ENCODE data around the gene ABCD3. TPM values are rescaled to one million over a fixed set of nuclear protein-coding genes. Genes with fewer than 3 reads are reported as not detected.
"Not testable (repeated sequence)": the region's sequence is repeated elsewhere in the genome, so short reads cannot be mapped to it uniquely, and the experiment has no call there.

ABCD3 gene
- polyA plus RNA-seq (2013) = 22.2 TPM

GRCh38 chr1:94417978-94418663 is at the start of gene ABCD3:
Gene ABCD3 (plus strand): TSS chr1:94418389. CDS start chr1:94418479, 90 bp downstream.
- Histone ChIP-seq H3K36me3 (ENCODE audit: control insufficient read depth in 4 of 4, insufficient read depth in 4 of 4, low read length in 3 of 4) (no peaks in the 10 kb centered on the region), H3K27me3 (replicated peaks in 2 of 5; ENCODE audit: control insufficient read depth in 4 of 5, insufficient read depth in 5 of 5, low read length in 4 of 5) (peaks cover 0 to 8% (median 0%) of the 10 kb centered on the region in 5 experiments), H3K27ac (ENCODE audit: insufficient read depth in 1 of 2, low read depth in 1 of 2, low read length in 2 of 2, poor library complexity in 1 of 2, severe bottlenecking in 2 of 2) (peak within 1 kb of the TSS; percentile 28 to 69), H3K4me1 (ENCODE audit: control extremely low read depth in 1 of 4, control insufficient read depth in 4 of 4, insufficient read depth in 4 of 4, low read length in 3 of 4) (peaks cover 10 to 67% (median 19%) of the 10 kb centered on the region in 4 experiments), H3K9me3 (ENCODE audit: control extremely low read depth in 1 of 5, control insufficient read depth in 4 of 5, insufficient read depth in 2 of 5, low read depth in 1 of 5, low read length in 4 of 5) (no peaks in the 10 kb centered on the region), H3K4me3 (ENCODE audit: control insufficient read depth in 1 of 7, extremely low read depth in 1 of 7, insufficient read depth in 4 of 7, low read depth in 2 of 7, low read length in 6 of 7) (peak within 1 kb of the TSS; percentile 61 to 92 (median 89))
- ChIA-PET POLR2A (no interaction called here), CTCF (interaction anchor here (1.2 to 1.4 kb wide), 2 partner anchors 378 to 392 kb away, joined by 3 read pairs; no protein-coding TSS in a partner anchor)
- WGBS (ENCODE audit: insufficient coverage) = under 1% methylated on average over 71 of the region's 84 CpGs
- peak; percentile 95 to 98 (median 98) for DNase-seq

- H3K4me3 ChIP-seq (ENCODE audit: control insufficient read depth in 1 of 7, extremely low read depth in 1 of 7, insufficient read depth in 4 of 7, low read depth in 2 of 7, low read length in 6 of 7); H3K27me3 ChIP-seq (replicated peaks in 2 of 5; ENCODE audit: control insufficient read depth in 4 of 5, insufficient read depth in 5 of 5, low read length in 4 of 5); POLR2A ChIA-PET; CTCF ChIA-PET; DNase-seq; H3K4me1 ChIP-seq (ENCODE audit: control extremely low read depth in 1 of 4, control insufficient read depth in 4 of 4, insufficient read depth in 4 of 4, low read length in 3 of 4); H3K27ac ChIP-seq (ENCODE audit: insufficient read depth in 1 of 2, low read depth in 1 of 2, low read length in 2 of 2, poor library complexity in 1 of 2, severe bottlenecking in 2 of 2); H3K36me3 ChIP-seq (ENCODE audit: control insufficient read depth in 4 of 4, insufficient read depth in 4 of 4, low read length in 3 of 4): not testable (repeated sequence)
- peaks cover 0 to 12% (median 3%) of the 10 kb centered on the region in 5 experiments for H3K9me3 ChIP-seq (ENCODE audit: control extremely low read depth in 1 of 5, control insufficient read depth in 4 of 5, insufficient read depth in 2 of 5, low read depth in 1 of 5, low read length in 4 of 5)
Observed at GRCh38 chr1:94372771-94373170, 45.4 kb upstream of the ABCD3 start.

- 80% methylated on average over 1 of the region's 2 CpGs for WGBS (ENCODE audit: insufficient coverage)
- POLR2A ChIA-PET; H3K27ac ChIP-seq (ENCODE audit: insufficient read depth in 1 of 2, low read depth in 1 of 2, low read length in 2 of 2, poor library complexity in 1 of 2, severe bottlenecking in 2 of 2): not testable (repeated sequence)
Observed at GRCh38 chr1:94373311-94373710, 44.9 kb upstream of the ABCD3 start.

GRCh38 chr1:94375666-94376065 is 42.5 kb upstream of the ABCD3 start:
- DNase-seq; H3K27me3 ChIP-seq (replicated peaks in 2 of 5; ENCODE audit: control insufficient read depth in 4 of 5, insufficient read depth in 5 of 5, low read length in 4 of 5); H3K4me1 ChIP-seq (ENCODE audit: control extremely low read depth in 1 of 4, control insufficient read depth in 4 of 4, insufficient read depth in 4 of 4, low read length in 3 of 4); H3K9me3 ChIP-seq (ENCODE audit: control extremely low read depth in 1 of 5, control insufficient read depth in 4 of 5, insufficient read depth in 2 of 5, low read depth in 1 of 5, low read length in 4 of 5); H3K36me3 ChIP-seq (ENCODE audit: control insufficient read depth in 4 of 4, insufficient read depth in 4 of 4, low read length in 3 of 4); H3K27ac ChIP-seq (ENCODE audit: insufficient read depth in 1 of 2, low read depth in 1 of 2, low read length in 2 of 2, poor library complexity in 1 of 2, severe bottlenecking in 2 of 2); POLR2A ChIA-PET; H3K4me3 ChIP-seq (ENCODE audit: control insufficient read depth in 1 of 7, extremely low read depth in 1 of 7, insufficient read depth in 4 of 7, low read depth in 2 of 7, low read length in 6 of 7): not testable (repeated sequence)
- 92% methylated on average over 6 of the region's 7 CpGs for WGBS (ENCODE audit: insufficient coverage)
- CTCF ChIA-PET = interaction anchor here (0.8 to 2.3 kb wide), 5 partner anchors 10 to 40 kb away, joined by 3 to 7 read pairs (median 3); no protein-coding TSS in a partner anchor

More at GRCh38 chr1:94373311-94373710, 44.9 kb upstream of the ABCD3 start:
- H3K4me1 ChIP-seq (ENCODE audit: control extremely low read depth in 1 of 4, control insufficient read depth in 4 of 4, insufficient read depth in 4 of 4, low read length in 3 of 4); H3K27me3 ChIP-seq (replicated peaks in 2 of 5; ENCODE audit: control insufficient read depth in 4 of 5, insufficient read depth in 5 of 5, low read length in 4 of 5); H3K36me3 ChIP-seq (ENCODE audit: control insufficient read depth in 4 of 4, insufficient read depth in 4 of 4, low read length in 3 of 4); H3K4me3 ChIP-seq (ENCODE audit: control insufficient read depth in 1 of 7, extremely low read depth in 1 of 7, insufficient read depth in 4 of 7, low read depth in 2 of 7, low read length in 6 of 7); CTCF ChIA-PET: not testable (repeated sequence)
- peak in 2 of 3 donors; percentile 25 to 27 for DNase-seq
- peaks cover 0 to 12% (median 3%) of the 10 kb centered on the region in 5 experiments for H3K9me3 ChIP-seq (ENCODE audit: control extremely low read depth in 1 of 5, control insufficient read depth in 4 of 5, insufficient read depth in 2 of 5, low read depth in 1 of 5, low read length in 4 of 5)

- WGBS (ENCODE audit: insufficient coverage) = 88% methylated on average over 2 of the region's 2 CpGs
- H3K36me3 ChIP-seq (ENCODE audit: control insufficient read depth in 4 of 4, insufficient read depth in 4 of 4, low read length in 3 of 4); H3K4me3 ChIP-seq (ENCODE audit: control insufficient read depth in 1 of 7, extremely low read depth in 1 of 7, insufficient read depth in 4 of 7, low read depth in 2 of 7, low read length in 6 of 7); H3K27me3 ChIP-seq (replicated peaks in 2 of 5; ENCODE audit: control insufficient read depth in 4 of 5, insufficient read depth in 5 of 5, low read length in 4 of 5); H3K27ac ChIP-seq (ENCODE audit: insufficient read depth in 1 of 2, low read depth in 1 of 2, low read length in 2 of 2, poor library complexity in 1 of 2, severe bottlenecking in 2 of 2); DNase-seq; POLR2A ChIA-PET; H3K9me3 ChIP-seq (ENCODE audit: control extremely low read depth in 1 of 5, control insufficient read depth in 4 of 5, insufficient read depth in 2 of 5, low read depth in 1 of 5, low read length in 4 of 5): not testable (repeated sequence)
- CTCF ChIA-PET = interaction anchor here (1.5 kb wide), 1 partner anchor 86 kb away, joined by 5 read pairs; no protein-coding TSS in a partner anchor
- H3K4me1 ChIP-seq (ENCODE audit: control extremely low read depth in 1 of 4, control insufficient read depth in 4 of 4, insufficient read depth in 4 of 4, low read length in 3 of 4) = peaks cover 5 to 16% (median 12%) of the 10 kb centered on the region in 4 experiments
Observed at GRCh38 chr1:94378493-94378892, 39.7 kb upstream of the ABCD3 start.

GRCh38 chr1:94379615-94380014 is 38.6 kb upstream of the ABCD3 start:
- no peaks in the 10 kb centered on the region for H3K27me3 ChIP-seq (replicated peaks in 2 of 5; ENCODE audit: control insufficient read depth in 4 of 5, insufficient read depth in 5 of 5, low read length in 4 of 5)
- H3K36me3 ChIP-seq (ENCODE audit: control insufficient read depth in 4 of 4, insufficient read depth in 4 of 4, low read length in 3 of 4) = no peaks in the 10 kb centered on the region
- H3K4me3 ChIP-seq (ENCODE audit: control insufficient read depth in 1 of 7, extremely low read depth in 1 of 7, insufficient read depth in 4 of 7, low read depth in 2 of 7, low read length in 6 of 7) = no peak overlapping the region
- H3K4me1 ChIP-seq (ENCODE audit: control extremely low read depth in 1 of 4, control insufficient read depth in 4 of 4, insufficient read depth in 4 of 4, low read length in 3 of 4) = peaks cover 5 to 23% (median 15%) of the 10 kb centered on the region in 4 experiments
- no peak overlapping the region for H3K27ac ChIP-seq (ENCODE audit: insufficient read depth in 1 of 2, low read depth in 1 of 2, low read length in 2 of 2, poor library complexity in 1 of 2, severe bottlenecking in 2 of 2)
- ChIA-PET POLR2A (no interaction called here), CTCF (interaction anchor here (0.7 to 1.8 kb wide), 3 partner anchors 38 to 316 kb away, joined by 3 to 5 read pairs (median 5); no protein-coding TSS in a partner anchor)
- peaks cover 0 to 2% (median 0%) of the 10 kb centered on the region in 5 experiments for H3K9me3 ChIP-seq (ENCODE audit: control extremely low read depth in 1 of 5, control insufficient read depth in 4 of 5, insufficient read depth in 2 of 5, low read depth in 1 of 5, low read length in 4 of 5)
- WGBS (ENCODE audit: insufficient coverage) = no CpG with 5 or more reads among the region's 3 CpGs
- DNase-seq = no peak

GRCh38 chr1:94382201-94382600 is 36.0 kb upstream of the ABCD3 start:
- no peaks in the 10 kb centered on the region for H3K27me3 ChIP-seq (replicated peaks in 2 of 5; ENCODE audit: control insufficient read depth in 4 of 5, insufficient read depth in 5 of 5, low read length in 4 of 5)
- ChIA-PET POLR2A (interaction anchor here (0.6 kb wide), 1 partner anchor 1732 kb away, joined by 5 read pairs; no protein-coding TSS in a partner anchor), CTCF (interaction anchor here (1.0 kb wide), 1 partner anchor 323 kb away, joined by 4 read pairs; no protein-coding TSS in a partner anchor)
- H3K36me3 ChIP-seq (ENCODE audit: control insufficient read depth in 4 of 4, insufficient read depth in 4 of 4, low read length in 3 of 4) = no peaks in the 10 kb centered on the region
- peak; percentile 58 to 95 (median 93) for DNase-seq
- no peaks in the 10 kb centered on the region for H3K9me3 ChIP-seq (ENCODE audit: control extremely low read depth in 1 of 5, control insufficient read depth in 4 of 5, insufficient read depth in 2 of 5, low read depth in 1 of 5, low read length in 4 of 5)
- peaks cover 5 to 35% (median 26%) of the 10 kb centered on the region in 4 experiments for H3K4me1 ChIP-seq (ENCODE audit: control extremely low read depth in 1 of 4, control insufficient read depth in 4 of 4, insufficient read depth in 4 of 4, low read length in 3 of 4)
- no peak overlapping the region for H3K4me3 ChIP-seq (ENCODE audit: control insufficient read depth in 1 of 7, extremely low read depth in 1 of 7, insufficient read depth in 4 of 7, low read depth in 2 of 7, low read length in 6 of 7)
- H3K27ac ChIP-seq (ENCODE audit: insufficient read depth in 1 of 2, low read depth in 1 of 2, low read length in 2 of 2, poor library complexity in 1 of 2, severe bottlenecking in 2 of 2) = no peak overlapping the region
- 0% methylated on average over 3 of the region's 3 CpGs for WGBS (ENCODE audit: insufficient coverage)
